B cell (primary cell): ENCODE data around the gene MCTP1. TPM values are rescaled to one million over a fixed set of nuclear protein-coding genes. Genes with fewer than 3 reads are reported as not detected.

Source experiments
- ATAC-seq: fragments of 200-7000 bp; cut with Tn5 transposase; one replicate; pipeline ENCODE4 v1.10.0; 2021; ENCODE audit warnings: low read depth, mild to moderate bottlenecking, moderate number of reproducible peaks, moderate library complexity
- CTCF ChIA-PET: fragments of 350-600 bp; sonication (Branson Sonifier 250); formaldehyde crosslinking; loops from one replicate; lab custom pipeline; 2021; ENCODE audit warnings: antibody characterized with exemption, inconsistent platforms; lab: Charles Lee
- POLR2A ChIA-PET: fragments of 350-600 bp; sonication (Branson Sonifier 250); formaldehyde crosslinking; loops from one replicate; lab custom pipeline; 2021; ENCODE audit warnings: antibody characterized with exemption; lab: Charles Lee
- DNase-seq: peaks from one replicate; pipeline ENCODE4 v3.0.0; 2013
- H2AFZ ChIP-seq: 2 replicates; pipeline ENCODE4 v1.6.1; 2012; ENCODE audit warnings: mild to moderate bottlenecking, low read depth, low read length; ENCODE audit not compliant: insufficient read depth, poor library complexity, severe bottlenecking
- H3K27ac ChIP-seq, 2 donors: 1 replicate in 1 of 2; 2 replicates in 1 of 2; pipeline ENCODE4 v1.5.1; 2012 to 2013; ENCODE audit warnings: low read length in 2 of 2, mild to moderate bottlenecking in 2 of 2, moderate library complexity in 1 of 2
- H3K27me3 ChIP-seq, 4 experiments: fragments of 200-600 bp in 1 of 4; sonication (generic) in 1 of 4; replicated peaks in 1 of 4; 1 replicate in 2 of 4; 2 replicates in 2 of 4; pipeline versions ENCODE4 v1.6.1 to v1.7.0; 2013 to 2016; ENCODE audit warnings: low read length in 3 of 4, mild to moderate bottlenecking in 2 of 4, mixed read lengths in 1 of 4, moderate library complexity in 1 of 4; ENCODE audit not compliant: insufficient read depth in 4 of 4, control insufficient read depth in 3 of 4; ENCODE audit errors: control extremely low read depth in 1 of 4
- H3K36me3 ChIP-seq, 2 experiments: replicated peaks in 1 of 2; 1 replicate in 1 of 2; 2 replicates in 1 of 2; pipeline versions ENCODE4 v1.6.1 to v1.7.1; 2013; ENCODE audit warnings: low read length in 1 of 2; ENCODE audit not compliant: insufficient read depth in 2 of 2, control insufficient read depth in 1 of 2; ENCODE audit errors: control extremely low read depth in 1 of 2, extremely low read depth in 1 of 2
- H3K4me1 ChIP-seq, 2 donors: fragments of 200-600 bp in 1 of 2; sonication (generic) in 1 of 2; 1 replicate in 1 of 2; 2 replicates in 1 of 2; pipeline versions ENCODE4 v1.5.1 to v1.6.1; 2013 to 2017; ENCODE audit warnings: low read length in 2 of 2; ENCODE audit not compliant: control insufficient read depth in 2 of 2, insufficient read depth in 2 of 2
- H3K4me2 ChIP-seq: replicated peaks from 2 replicates; pipeline ENCODE3; 2012; ENCODE audit warnings: mild to moderate bottlenecking, low read depth, low read length; ENCODE audit not compliant: poor library complexity, severe bottlenecking
- H3K4me3 ChIP-seq, 5 experiments: fragments of 200-600 bp in 1 of 5; sonication (generic) in 1 of 5; 1 replicate in 3 of 5; 2 replicates in 2 of 5; pipeline versions ENCODE4 v1.5.1 to v1.7.0; 2011 to 2016; ENCODE audit warnings: low read length in 4 of 5, mild to moderate bottlenecking in 4 of 5, low read depth in 2 of 5, control low read depth in 1 of 5, moderate library complexity in 1 of 5; ENCODE audit not compliant: insufficient read depth in 1 of 5; ENCODE audit errors: control extremely low read depth in 1 of 5, extremely low read depth in 1 of 5
- H3K79me2 ChIP-seq: fragments of 200-600 bp; sonication (generic); one replicate; pipeline ENCODE4 v1.6.0; 2016; ENCODE audit warnings: low read length; ENCODE audit not compliant: control insufficient read depth, insufficient read depth
- H3K9ac ChIP-seq: fragments of 200-600 bp; sonication (generic); 2 replicates; pipeline ENCODE4 v1.6.1; 2017; ENCODE audit warnings: mild to moderate bottlenecking, low read length, moderate library complexity
- H3K9me3 ChIP-seq, 3 donors: one replicate each; pipeline versions ENCODE4 v1.6.1 to v1.7.1; 2013; ENCODE audit warnings: low read length in 2 of 3; ENCODE audit not compliant: control insufficient read depth in 2 of 3, insufficient read depth in 1 of 3; ENCODE audit errors: control extremely low read depth in 1 of 3
- H4K20me1 ChIP-seq: 2 replicates; pipeline ENCODE4 v1.6.0; 2012; ENCODE audit warnings: mild to moderate bottlenecking, low read length; ENCODE audit not compliant: insufficient read depth, control insufficient read depth, poor library complexity, severe bottlenecking
- H3K27ac Mint-ChIP-seq: one replicate; pipeline ENCODE4 v1.8.0; 2021; ENCODE audit warnings: mixed read lengths
- H3K27me3 Mint-ChIP-seq: one replicate; pipeline ENCODE4 v1.8.0; 2021; ENCODE audit warnings: mixed read lengths
- H3K4me1 Mint-ChIP-seq: one replicate; pipeline ENCODE4 v1.8.0; 2021; ENCODE audit warnings: mixed read lengths
- H3K4me3 Mint-ChIP-seq: one replicate; pipeline ENCODE4 v1.8.0; 2021; ENCODE audit warnings: mixed read lengths
- H3K9me3 Mint-ChIP-seq: one replicate; pipeline ENCODE4 v1.8.0; 2022; ENCODE audit warnings: mixed read lengths; ENCODE audit not compliant: insufficient read depth
- EZH2 ChIP-seq: IDR thresholded peaks from 2 replicates; pipeline ENCODE4 v1.6.1; 2012; ENCODE audit warnings: borderline replicate concordance, low read depth, mild to moderate bottlenecking, moderate library complexity, low read length; ENCODE audit not compliant: insufficient read depth, poor library complexity, severe bottlenecking
- WGBS: methylation state at CpG from one replicate; pipeline ENCODE4 v1.1.5; 2013; ENCODE audit warnings: missing lambda C conversion rate; ENCODE audit not compliant: insufficient coverage; 5-methylcytosine and 5-hydroxymethylcytosine counted together
- intact Hi-C: fragments of 100-400 bp; cut with micrococcal nuclease; formaldehyde crosslinking; loops from one replicate; pipeline ENCODE4 v1.10.0; 2022
- polyA plus RNA-seq: library from polyadenylated mRNA; depleted of rRNA; stranded (reverse); fragments of >200 nt; gene quantifications from 2 replicates; pipeline ENCODE4 v1.2.3, GENCODE V29; 2012
- total RNA-seq, 2 donors: library from RNA; stranded (reverse); fragments of 120-200 nt in 1 of 2; gene quantifications; 1 replicate in 1 of 2; 2 replicates in 1 of 2; pipeline versions ENCODE4 v1.2.3 to v1.2.4, GENCODE V29; 2013 to 2022
- TF ChIP-seq, protein P1 (sequence below): fragments of 200-600 bp; IDR thresholded peaks from one replicate; pipeline ENCODE4 v1.8.0; 2022; ENCODE audit warnings: antibody characterized with exemption, mild to moderate bottlenecking

The MCTP1 gene
- total and polyA plus RNA-seq, 2 donors (not counting 1 experiment from before 2014, with no cell fraction given): 0.42 to 2.5 TPM

DNA sequence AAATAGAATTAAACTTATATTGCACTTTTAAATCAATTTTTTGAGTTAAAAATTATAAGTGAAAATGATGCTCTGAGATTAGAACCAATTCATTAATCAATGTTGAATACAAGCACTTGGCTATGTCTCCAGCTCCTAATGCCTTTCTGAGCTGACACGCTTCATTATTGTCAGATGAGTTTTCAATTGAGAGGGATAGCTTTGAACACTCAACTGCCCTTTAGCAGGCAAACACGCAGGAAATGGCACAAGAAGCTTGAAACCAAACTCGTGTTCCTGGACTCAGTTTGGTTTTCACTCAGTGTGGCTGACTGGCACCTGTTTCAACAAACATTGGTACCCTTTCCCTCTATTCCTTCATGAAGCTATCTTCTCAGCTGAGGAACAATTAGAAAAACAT, 109.8 kb downstream of the MCTP1 start:
- 57% methylated on average over 3 of the region's 3 CpGs for WGBS
- H3K4me1 Mint-ChIP-seq: no peaks in the 10 kb centered on the region
- Histone ChIP-seq H2AFZ (no peak overlapping the region), H3K36me3 (no peaks in the 10 kb centered on the region), H4K20me1 (no peaks in the 10 kb centered on the region), H3K79me2 (no peaks in the 10 kb centered on the region), H3K27me3 (no peaks in the 10 kb centered on the region), H3K4me3 (no peak overlapping the region), H3K9ac (no peak overlapping the region), H3K27ac (no peak overlapping the region), H3K9me3 (no peaks in the 10 kb centered on the region), H3K4me2 (no peak overlapping the region), H3K4me1 (no peaks in the 10 kb centered on the region)
- intact Hi-C loops: no loop called here
- ChIA-PET CTCF (no interaction called here), POLR2A (no interaction called here)
- TF ChIP-seq, protein P1, sequence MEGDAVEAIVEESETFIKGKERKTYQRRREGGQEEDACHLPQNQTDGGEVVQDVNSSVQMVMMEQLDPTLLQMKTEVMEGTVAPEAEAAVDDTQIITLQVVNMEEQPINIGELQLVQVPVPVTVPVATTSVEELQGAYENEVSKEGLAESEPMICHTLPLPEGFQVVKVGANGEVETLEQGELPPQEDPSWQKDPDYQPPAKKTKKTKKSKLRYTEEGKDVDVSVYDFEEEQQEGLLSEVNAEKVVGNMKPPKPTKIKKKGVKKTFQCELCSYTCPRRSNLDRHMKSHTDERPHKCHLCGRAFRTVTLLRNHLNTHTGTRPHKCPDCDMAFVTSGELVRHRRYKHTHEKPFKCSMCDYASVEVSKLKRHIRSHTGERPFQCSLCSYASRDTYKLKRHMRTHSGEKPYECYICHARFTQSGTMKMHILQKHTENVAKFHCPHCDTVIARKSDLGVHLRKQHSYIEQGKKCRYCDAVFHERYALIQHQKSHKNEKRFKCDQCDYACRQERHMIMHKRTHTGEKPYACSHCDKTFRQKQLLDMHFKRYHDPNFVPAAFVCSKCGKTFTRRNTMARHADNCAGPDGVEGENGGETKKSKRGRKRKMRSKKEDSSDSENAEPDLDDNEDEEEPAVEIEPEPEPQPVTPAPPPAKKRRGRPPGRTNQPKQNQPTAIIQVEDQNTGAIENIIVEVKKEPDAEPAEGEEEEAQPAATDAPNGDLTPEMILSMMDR: no peak
- TF ChIP-seq EZH2: no peak
- H3K4me3 Mint-ChIP-seq: no peak overlapping the region
- no peaks in the 10 kb centered on the region for H3K9me3 Mint-ChIP-seq
- peaks cover 3% of the 10 kb centered on the region for H3K27me3 Mint-ChIP-seq
- no peak for ATAC-seq
- H3K27ac Mint-ChIP-seq: no peak overlapping the region
- no peak for DNase-seq

DNA sequence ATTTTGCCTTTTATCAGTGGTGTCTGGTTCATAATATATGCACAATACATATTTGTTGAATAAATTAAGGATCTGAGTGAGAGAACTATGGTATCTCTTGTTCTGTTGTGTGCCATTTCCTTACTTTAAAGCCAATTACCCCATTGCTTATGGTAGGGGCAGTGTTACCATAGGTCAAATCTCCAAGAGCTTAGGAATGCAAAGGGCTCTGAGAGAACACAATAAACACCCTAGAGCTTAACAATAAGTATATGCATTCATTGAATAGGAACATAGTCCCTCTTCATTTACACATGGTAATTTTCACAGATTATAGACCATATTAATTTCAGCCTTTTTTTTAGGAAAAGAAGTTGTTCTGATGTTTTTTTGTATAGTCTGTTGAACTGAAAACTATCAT, 112.2 kb downstream of the MCTP1 start:
- Histone ChIP-seq H3K9ac (no peak overlapping the region), H3K4me1 (no peaks in the 10 kb centered on the region), H2AFZ (no peak overlapping the region), H3K36me3 (no peaks in the 10 kb centered on the region), H3K4me3 (no peak overlapping the region), H3K4me2 (no peak overlapping the region), H3K27ac (no peak overlapping the region), H3K27me3 (no peaks in the 10 kb centered on the region), H3K79me2 (no peaks in the 10 kb centered on the region), H4K20me1 (no peaks in the 10 kb centered on the region), H3K9me3 (no peaks in the 10 kb centered on the region)
- H3K9me3 Mint-ChIP-seq: no peaks in the 10 kb centered on the region
- ChIA-PET CTCF (no interaction called here), POLR2A (no interaction called here)
- H3K27me3 Mint-ChIP-seq: peaks cover 3% of the 10 kb centered on the region
- TF ChIP-seq, protein P1: no peak
- TF ChIP-seq EZH2: no peak
- intact Hi-C loops: no loop called here
- no peak for DNase-seq
- H3K4me3 Mint-ChIP-seq: no peak overlapping the region
- no peaks in the 10 kb centered on the region for H3K4me1 Mint-ChIP-seq
- no peak overlapping the region for H3K27ac Mint-ChIP-seq
- ATAC-seq: no peak
